ENCODE data around the gene AMOTL2.

- TF ChIP-seq CTCF (IDR thresholded peaks at IDR 0.05; ENCODE audit: insufficient read depth, low read length) (no peak), POLR2AphosphoS5 (IDR thresholded peaks at IDR 0.05; ENCODE audit: low read depth) (no peak), SPI1 (IDR thresholded peaks at IDR 0.05; ENCODE audit: borderline replicate concordance, low read depth) (no peak), GABPA (IDR thresholded peaks at IDR 0.05; ENCODE audit: low read depth) (no peak)
- TF ChIP-seq, protein P1, sequence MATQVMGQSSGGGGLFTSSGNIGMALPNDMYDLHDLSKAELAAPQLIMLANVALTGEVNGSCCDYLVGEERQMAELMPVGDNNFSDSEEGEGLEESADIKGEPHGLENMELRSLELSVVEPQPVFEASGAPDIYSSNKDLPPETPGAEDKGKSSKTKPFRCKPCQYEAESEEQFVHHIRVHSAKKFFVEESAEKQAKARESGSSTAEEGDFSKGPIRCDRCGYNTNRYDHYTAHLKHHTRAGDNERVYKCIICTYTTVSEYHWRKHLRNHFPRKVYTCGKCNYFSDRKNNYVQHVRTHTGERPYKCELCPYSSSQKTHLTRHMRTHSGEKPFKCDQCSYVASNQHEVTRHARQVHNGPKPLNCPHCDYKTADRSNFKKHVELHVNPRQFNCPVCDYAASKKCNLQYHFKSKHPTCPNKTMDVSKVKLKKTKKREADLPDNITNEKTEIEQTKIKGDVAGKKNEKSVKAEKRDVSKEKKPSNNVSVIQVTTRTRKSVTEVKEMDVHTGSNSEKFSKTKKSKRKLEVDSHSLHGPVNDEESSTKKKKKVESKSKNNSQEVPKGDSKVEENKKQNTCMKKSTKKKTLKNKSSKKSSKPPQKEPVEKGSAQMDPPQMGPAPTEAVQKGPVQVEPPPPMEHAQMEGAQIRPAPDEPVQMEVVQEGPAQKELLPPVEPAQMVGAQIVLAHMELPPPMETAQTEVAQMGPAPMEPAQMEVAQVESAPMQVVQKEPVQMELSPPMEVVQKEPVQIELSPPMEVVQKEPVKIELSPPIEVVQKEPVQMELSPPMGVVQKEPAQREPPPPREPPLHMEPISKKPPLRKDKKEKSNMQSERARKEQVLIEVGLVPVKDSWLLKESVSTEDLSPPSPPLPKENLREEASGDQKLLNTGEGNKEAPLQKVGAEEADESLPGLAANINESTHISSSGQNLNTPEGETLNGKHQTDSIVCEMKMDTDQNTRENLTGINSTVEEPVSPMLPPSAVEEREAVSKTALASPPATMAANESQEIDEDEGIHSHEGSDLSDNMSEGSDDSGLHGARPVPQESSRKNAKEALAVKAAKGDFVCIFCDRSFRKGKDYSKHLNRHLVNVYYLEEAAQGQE (IDR thresholded peaks at IDR 0.05; ENCODE audit: insufficient replicate concordance, low read depth): no peak
Observed at GRCh38 chr3:134357914-134358811, 16.1 kb downstream of the AMOTL2 start.

All from HL-60 (cell line).